ENCODE results near the gene RYR1.

DNA sequence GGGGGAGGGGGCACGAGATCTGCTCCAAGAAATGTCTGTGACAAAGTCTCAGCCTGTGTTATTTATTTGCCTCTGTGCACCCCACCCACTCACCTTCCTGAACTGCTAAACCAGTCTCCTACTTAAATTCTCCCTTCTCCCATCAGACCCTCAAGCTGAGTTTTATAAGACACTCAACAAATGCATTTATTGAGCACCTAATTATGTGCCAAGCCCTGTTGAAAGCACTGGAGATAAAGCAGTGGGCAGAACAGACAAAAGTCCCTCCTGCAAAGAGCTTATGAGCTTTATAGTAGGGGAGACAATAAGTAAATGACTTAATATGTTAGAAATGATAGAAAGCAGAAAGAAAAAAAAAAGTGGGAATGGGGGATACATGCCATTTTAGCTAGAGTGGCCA lies 34.0 kb upstream of the RYR1 start:
- TF ChIP-seq, protein P1, sequence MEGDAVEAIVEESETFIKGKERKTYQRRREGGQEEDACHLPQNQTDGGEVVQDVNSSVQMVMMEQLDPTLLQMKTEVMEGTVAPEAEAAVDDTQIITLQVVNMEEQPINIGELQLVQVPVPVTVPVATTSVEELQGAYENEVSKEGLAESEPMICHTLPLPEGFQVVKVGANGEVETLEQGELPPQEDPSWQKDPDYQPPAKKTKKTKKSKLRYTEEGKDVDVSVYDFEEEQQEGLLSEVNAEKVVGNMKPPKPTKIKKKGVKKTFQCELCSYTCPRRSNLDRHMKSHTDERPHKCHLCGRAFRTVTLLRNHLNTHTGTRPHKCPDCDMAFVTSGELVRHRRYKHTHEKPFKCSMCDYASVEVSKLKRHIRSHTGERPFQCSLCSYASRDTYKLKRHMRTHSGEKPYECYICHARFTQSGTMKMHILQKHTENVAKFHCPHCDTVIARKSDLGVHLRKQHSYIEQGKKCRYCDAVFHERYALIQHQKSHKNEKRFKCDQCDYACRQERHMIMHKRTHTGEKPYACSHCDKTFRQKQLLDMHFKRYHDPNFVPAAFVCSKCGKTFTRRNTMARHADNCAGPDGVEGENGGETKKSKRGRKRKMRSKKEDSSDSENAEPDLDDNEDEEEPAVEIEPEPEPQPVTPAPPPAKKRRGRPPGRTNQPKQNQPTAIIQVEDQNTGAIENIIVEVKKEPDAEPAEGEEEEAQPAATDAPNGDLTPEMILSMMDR (IDR thresholded peaks at IDR 0.05) = no peak
- TF ChIP-seq POLR2A (IDR thresholded peaks at IDR 0.05) = no peak

Data from lower leg skin (tissue), 3 donors.